GM19438 (cell line): Measurements from ENCODE around the gene SFXN5.

ENCODE experiments used
- ATAC-seq: cut with Tn5 transposase; IDR thresholded peaks from one replicate; pipeline ENCODE4 v1.9.1; 2021; ENCODE audit warnings: low read depth; ENCODE audit not compliant: unreplicated experiment

Gene SFXN5

DNA sequence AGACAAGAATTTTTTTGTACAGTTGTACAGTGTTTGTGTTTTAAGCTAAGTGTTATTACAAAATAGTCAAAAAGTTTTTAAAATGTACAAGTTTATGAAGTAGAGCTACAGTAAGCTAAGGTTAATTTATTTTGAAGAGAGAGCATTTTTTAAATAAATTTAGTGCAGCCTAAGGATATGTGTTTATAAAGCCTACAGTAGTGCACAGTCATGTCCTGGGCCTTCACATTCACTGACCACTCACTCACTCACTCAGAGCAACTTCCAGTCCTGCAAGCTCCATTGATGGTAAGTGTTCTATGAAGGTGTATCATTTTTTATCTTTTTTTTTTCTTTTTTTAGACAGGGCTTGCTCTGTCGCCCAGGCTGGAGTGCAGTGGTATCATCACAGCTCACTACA is 44.2 kb downstream of the SFXN5 start:
- no peak for ATAC-seq

DNA sequence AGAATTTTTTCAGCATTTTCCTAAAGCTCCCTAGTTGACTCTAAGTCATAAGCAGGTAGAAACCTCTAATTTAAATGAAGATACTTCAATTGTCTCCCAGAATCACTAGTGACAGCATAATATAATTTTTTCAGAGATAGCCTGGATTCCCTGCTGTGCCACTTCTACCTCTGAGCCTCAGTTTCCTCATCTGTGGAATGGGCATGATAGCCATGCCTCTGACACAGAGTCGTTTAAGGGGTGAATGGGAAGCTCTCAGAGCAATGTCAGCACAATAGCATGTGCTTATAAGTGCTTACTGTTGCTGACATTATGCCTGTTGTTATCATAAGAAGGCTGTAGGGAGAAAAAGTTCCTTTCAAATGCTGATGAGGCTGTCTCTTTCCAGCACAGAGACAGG is 48.0 kb downstream of the SFXN5 start:
- ATAC-seq: no peak

DNA sequence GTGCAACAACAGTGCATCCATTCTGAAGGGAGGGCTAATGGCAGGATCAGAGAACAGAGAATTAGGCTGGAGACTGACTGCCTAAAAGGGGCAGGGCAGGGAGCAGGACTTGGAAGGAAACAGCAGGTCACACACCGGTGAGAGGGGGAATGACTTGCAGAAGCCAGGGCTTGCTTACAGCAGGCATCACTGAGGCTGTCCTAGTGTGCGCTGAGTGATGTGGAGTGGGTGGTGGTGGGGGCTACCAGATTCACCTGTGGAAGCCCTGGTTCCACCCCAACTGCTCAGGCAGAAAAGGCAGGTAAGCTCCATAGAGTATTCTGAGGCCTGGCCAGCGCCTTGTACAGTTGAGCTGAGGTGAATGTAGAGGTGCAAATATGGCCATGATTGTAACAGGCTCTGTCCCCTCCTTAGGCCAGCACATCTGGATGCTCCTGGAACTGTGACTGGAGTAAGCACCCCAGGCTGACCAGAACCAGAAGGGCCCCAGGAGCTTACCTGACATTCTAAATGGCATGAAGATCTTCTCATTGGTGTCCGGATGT is 49.4 kb downstream of the SFXN5 start:
- no peak for ATAC-seq

GRCh38 chr2:73021371-73022010 is 50.0 kb downstream of the SFXN5 start:
- no peak for ATAC-seq

GRCh38 chr2:73020657-73021370 is 50.7 kb downstream of the SFXN5 start:
- ATAC-seq: no peak

- no peak for ATAC-seq
Observed at GRCh38 chr2:73020306-73020656, 51.2 kb downstream of the SFXN5 start.

DNA sequence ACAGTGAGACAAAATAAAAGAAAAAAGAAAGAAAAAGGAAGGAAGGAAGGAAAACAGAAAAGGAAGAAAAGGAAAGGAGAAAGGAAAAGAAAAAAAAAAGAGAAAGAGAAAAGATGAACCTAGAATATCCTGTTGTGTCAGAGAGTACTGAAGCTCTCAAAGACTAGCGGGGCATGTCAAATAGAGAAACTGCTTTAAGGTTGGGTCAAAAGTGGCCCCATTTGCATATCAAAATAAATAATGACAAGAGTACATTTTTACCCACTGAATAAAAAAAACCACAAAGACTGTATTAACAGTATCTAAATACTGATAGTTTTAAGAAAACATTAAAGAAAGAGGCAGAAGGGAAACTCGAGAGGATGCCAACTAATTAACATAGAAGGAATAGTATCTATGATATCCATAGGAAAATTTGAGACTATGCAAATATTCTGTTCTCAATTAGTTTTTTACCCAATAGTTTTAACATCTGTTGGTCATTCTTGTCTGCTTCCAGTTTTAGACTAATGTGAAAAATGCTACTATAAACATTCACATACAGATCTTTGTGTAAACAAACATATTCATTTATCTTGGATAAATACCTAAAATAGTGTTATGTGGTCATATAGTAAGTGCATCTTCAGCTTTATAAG is 53.2 kb downstream of the SFXN5 start:
- ATAC-seq: no peak

DNA sequence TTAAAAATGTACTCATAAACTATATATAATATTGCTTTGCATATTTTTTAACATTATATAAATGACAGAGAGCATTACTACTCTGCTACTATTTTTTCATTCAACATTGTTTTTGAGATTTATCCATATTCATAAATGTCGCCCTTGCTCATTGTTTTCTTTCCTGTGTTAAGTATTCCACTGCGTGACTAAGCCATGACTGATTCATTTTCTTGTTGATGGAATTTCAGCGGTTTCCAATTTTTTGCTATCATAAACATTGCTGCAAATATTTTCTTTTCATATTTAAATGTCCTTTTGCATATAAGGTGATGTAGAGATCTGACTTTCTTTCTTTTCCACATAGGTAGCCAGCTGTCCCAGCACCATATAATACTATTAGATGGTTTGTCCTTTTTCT is 57.6 kb downstream of the SFXN5 start:
- ATAC-seq: no peak

DNA sequence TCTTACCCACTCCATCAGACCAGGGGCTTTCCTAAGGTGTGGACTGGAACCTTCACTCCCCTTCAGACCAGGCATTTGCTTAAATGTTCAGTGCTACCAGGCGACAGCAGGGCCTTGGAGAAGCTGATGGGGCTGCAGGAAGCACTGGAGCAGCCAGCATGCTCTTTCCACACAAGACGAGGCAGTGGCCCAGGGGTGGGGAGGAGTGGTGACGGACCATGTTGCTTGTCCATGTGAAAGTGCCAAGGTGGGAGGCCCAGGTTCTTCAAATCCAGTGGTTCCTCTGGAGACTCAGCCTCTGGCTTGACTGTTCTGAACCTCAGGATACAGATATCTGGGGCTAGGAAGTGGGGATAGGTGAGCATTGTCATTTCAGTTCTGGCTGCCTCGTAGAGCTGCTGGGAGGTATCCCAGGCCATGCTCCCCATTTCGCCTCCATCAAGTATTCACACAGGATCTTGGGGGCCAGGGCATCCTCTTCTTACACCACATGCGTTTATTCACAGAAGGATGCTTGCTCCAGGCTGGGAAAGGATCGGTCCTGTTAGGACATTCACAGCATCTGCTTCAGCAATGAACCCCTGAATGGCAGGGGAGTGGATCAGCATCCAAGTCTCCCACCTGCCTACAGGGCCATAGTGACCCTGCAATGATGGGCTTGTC is 62.2 kb downstream of the SFXN5 start:
- no peak for ATAC-seq

GRCh38 chr2:73008766-73009135 is 62.8 kb downstream of the SFXN5 start:
- ATAC-seq: no peak

DNA sequence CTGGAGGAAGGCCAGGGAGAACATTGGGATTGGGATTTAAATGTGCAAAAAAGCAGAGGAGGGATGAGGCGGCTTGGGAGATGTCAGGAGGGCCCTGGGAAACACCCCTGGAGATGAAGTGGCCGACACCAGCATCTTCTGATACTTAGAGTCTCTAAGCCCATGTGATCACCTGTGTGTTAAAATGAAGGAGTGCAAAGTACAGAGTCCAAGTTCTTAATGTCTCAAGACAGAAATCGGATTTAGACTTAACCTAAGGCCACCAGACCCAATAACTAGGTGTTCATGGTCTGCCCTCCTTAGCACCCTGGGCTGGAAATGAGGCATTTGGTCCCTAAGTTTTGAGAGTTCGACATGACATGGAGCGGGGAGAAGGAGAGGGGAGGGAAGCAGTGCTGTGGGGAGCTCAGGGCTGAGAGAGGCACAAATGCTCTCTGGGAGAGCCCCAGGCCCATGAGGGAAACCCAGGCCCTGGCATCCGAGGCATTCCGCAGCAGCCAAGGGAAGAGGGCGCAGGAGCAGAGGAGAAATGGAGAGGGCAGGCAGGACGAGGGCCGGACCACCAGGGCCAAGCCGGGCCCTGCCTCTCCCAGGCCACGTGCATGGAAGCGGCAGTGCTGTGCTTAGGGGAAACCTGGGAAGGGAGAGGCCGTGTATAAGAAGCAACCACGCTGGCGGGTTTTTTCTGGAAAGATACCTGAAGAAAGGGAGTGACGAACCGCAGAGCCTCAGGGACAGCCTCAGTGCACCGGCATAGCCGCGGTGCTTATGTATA is 63.3 kb downstream of the SFXN5 start:
- ATAC-seq: no peak

- ATAC-seq: no peak
Observed at GRCh38 chr2:73006969-73007710, 64.4 kb downstream of the SFXN5 start.

GRCh38 chr2:73004889-73005596 is 66.5 kb downstream of the SFXN5 start:
- ATAC-seq: no peak

- no peak for ATAC-seq
Observed at GRCh38 chr2:73004466-73004865, 67.0 kb downstream of the SFXN5 start.

GRCh38 chr2:73003027-73003426 is 68.5 kb downstream of the SFXN5 start:
- no peak for ATAC-seq

DNA sequence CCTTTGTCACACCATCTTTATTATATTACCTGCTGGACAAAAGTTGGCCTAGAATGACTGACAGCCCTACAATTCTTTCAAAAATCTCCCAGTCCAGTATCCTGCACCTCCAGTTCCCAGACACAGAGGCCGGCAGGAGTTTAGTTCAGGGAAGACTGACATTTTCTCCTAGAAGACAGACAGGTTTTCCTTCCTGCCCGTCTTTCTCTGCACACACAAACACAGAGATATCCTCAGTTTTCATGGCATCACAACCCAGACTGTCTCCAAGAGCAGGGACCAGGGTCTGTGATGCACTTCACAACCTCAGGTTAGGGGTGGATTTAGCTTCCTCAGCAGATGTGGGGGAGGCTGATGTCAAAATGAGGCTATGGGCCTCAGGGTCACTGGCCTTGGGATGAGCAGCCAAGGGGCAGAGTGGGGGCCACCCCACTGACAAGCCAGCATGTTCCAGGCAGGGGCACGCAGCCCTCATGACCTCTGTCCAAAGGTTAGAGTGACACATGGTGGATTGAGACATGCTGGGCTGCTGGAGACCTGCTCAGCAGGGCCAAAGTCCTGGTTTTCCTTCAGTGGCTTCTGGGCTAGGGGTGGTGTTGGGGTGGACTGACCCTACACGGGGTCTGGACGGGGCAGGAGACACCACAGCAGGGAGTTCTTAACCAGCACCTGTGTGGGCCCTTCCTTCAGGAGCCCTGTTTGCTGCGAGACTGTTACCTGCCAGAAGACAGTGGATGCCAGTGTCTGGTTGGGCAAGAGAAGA is 70.5 kb downstream of the SFXN5 start:
- no peak for ATAC-seq

DNA sequence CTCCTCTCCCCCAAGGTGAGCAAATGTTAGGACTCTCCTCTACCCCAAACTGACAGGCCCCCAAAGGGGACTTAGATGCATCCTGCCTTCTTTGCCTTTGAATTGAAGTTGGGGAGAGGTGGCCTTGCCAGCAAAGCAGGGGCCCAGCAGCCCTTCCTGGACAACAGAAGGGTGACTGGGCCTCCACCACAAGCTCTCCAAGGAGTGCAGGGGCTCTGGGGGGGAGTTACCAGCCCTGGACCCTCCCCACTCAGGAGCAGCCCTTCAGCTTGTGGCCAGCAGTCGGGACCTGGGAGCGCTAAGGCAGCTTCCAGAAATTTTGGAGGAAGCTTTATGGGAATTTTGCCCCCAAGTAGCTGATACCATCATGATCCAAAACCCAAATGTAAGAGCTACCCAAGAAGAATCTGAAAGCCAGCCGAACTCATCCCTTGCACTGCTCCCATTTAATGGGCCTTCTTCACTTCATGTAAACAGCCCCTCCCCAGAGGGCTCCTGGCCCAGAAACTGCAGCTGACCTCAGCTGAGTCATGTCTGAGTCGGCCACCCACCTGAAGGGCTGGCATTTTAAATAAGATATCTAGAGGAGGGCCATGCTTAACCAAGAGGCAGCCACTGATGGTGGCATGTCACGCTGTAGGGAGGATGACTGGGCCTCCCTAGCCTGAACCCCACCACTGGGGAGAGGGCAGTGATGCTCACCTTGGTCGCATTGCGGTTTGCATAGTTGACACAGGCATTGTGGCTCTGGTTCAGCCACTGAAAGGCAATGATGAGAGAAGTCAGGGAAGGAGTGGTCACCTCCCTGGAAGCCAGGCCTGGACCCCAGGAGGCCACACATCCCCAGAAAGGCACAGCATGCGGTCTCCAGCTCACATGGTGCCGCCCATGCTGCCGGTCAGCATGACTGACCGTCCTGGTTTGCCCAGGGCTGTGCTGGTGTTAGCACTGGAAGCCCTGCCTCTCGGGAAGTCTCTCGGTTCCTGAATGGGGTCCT is 71.5 kb downstream of the SFXN5 start:
- ATAC-seq: no peak
